PC-3 (cell line): ENCODE results near the gene LMTK3. TPM values are rescaled to one million over a fixed set of nuclear protein-coding genes. Genes with fewer than 3 reads are reported as not detected.

Source experiments
- ATAC-seq: fragments of 200-7000 bp; cut with Tn5 transposase; 2 replicates; pipeline ENCODE4 v1.9.1; 2020; ENCODE audit warnings: mild to moderate bottlenecking, moderate library complexity
- BruUV-seq: library from RNA; stranded (reverse); fragments of 400-500 nt; replicated peaks from 2 replicates; lab custom pipeline; 2021; lab: Mats Ljungman, UMichigan
- CTCF ChIA-PET: fragments of 300-600 bp; sonication (Branson Sonifier 250); formaldehyde crosslinking; loops from one replicate; lab custom pipeline; 2022; ENCODE audit warnings: antibody characterized with exemption; lab: Charles Lee
- POLR2A ChIA-PET: fragments of 300-600 bp; sonication (Branson Sonifier 250); formaldehyde crosslinking; loops from one replicate; lab custom pipeline; 2022; ENCODE audit warnings: antibody characterized with exemption; ENCODE audit not compliant: unreplicated experiment; lab: Charles Lee
- DNase-seq: peaks from one replicate; pipeline ENCODE4 v3.0.0-alpha.2; 2015
- H2AFZ ChIP-seq: fragments of 300-600 bp; sonication (generic); 2 replicates; pipeline ENCODE4 v1.6.0; 2016; ENCODE audit warnings: antibody characterized with exemption, low read length
- H3F3A ChIP-seq: fragments of 300-600 bp; sonication (generic); one replicate; pipeline ENCODE4 v1.6.0; 2017; ENCODE audit warnings: antibody characterized with exemption, low read length, control low read depth, mild to moderate bottlenecking; ENCODE audit not compliant: unreplicated experiment
- H3K27ac ChIP-seq: fragments of 300-600 bp; sonication (generic); 2 replicates; pipeline ENCODE4 v1.5.1; 2016; ENCODE audit warnings: mild to moderate bottlenecking, low read length
- H3K27me3 ChIP-seq: fragments of 300-600 bp; sonication (generic); 2 replicates; pipeline ENCODE4 v1.6.1; 2016; ENCODE audit warnings: low read length, mixed read lengths
- H3K36me3 ChIP-seq: fragments of 300-600 bp; sonication (generic); 2 replicates; pipeline ENCODE4 v1.6.1; 2016; ENCODE audit warnings: low read depth, mixed run types, low read length, mixed read lengths
- H3K4me1 ChIP-seq: fragments of 300-600 bp; sonication (generic); 2 replicates; pipeline ENCODE4 v1.5.1; 2016; ENCODE audit warnings: low read length; ENCODE audit not compliant: insufficient read depth
- H3K4me2 ChIP-seq: fragments of 300-600 bp; sonication (generic); 2 replicates; pipeline ENCODE4 v1.6.0; 2016; ENCODE audit warnings: low read length
- H3K4me3 ChIP-seq: fragments of 300-600 bp; sonication (generic); 2 replicates; pipeline ENCODE4 v1.5.1; 2016; ENCODE audit warnings: mild to moderate bottlenecking, low read length, mixed read lengths
- H3K79me2 ChIP-seq: fragments of 300-600 bp; sonication (generic); 2 replicates; pipeline ENCODE4 v1.6.1; 2017; ENCODE audit warnings: low read length, mixed read lengths
- H3K9ac ChIP-seq: fragments of 300-600 bp; sonication (generic); 2 replicates; pipeline ENCODE4 v1.6.0; 2016; ENCODE audit warnings: mild to moderate bottlenecking, low read length
- H3K9me2 ChIP-seq: fragments of 300-600 bp; sonication (generic); replicated peaks from 2 replicates; pipeline ENCODE4 v1.6.1; 2016; ENCODE audit warnings: mixed run types, low read length, mixed read lengths
- H3K9me3 ChIP-seq: fragments of 300-600 bp; sonication (generic); 2 replicates; pipeline ENCODE4 v1.6.1; 2016; ENCODE audit warnings: low read length, mixed read lengths
- H4K20me1 ChIP-seq: fragments of 300-600 bp; sonication (generic); 2 replicates; pipeline ENCODE4 v1.6.1; 2016; ENCODE audit warnings: low read length, mixed read lengths
- EZH2 ChIP-seq: fragments of 300-600 bp; sonication (generic); IDR thresholded peaks from one replicate; pipeline ENCODE4 v1.6.1; 2017; ENCODE audit warnings: antibody characterized with exemption, mild to moderate bottlenecking, low read length; ENCODE audit not compliant: unreplicated experiment
- EZH2phosphoT487 ChIP-seq: fragments of 300-600 bp; sonication (generic); IDR thresholded peaks from 2 replicates; pipeline ENCODE4 v1.6.1; 2018; ENCODE audit warnings: mild to moderate bottlenecking, antibody characterized with exemption, low read length, borderline replicate concordance
- intact Hi-C: fragments of 100-400 bp; cut with micrococcal nuclease; formaldehyde crosslinking; loops from 2 replicates; pipeline ENCODE4 v1.9.0; 2023
- total RNA-seq: library from RNA; depleted of rRNA; stranded (reverse); fragments of >200 nt; gene quantifications from 2 replicates; pipeline ENCODE4 v1.2.3, GENCODE V29; 2014
- TF ChIP-seq, protein P1 (sequence below): fragments of 300-600 bp; sonication (generic); conservative IDR thresholded peaks from 2 replicates; pipeline ENCODE4 v1.5.1; 2017; ENCODE audit warnings: antibody characterized with exemption, low read depth, mild to moderate bottlenecking, low read length

Gene LMTK3
- total RNA-seq, 1 experiment from 2014 or later: 4.8 TPM

GRCh38 chr19:48551437-48552302 is 40.0 kb upstream of the LMTK3 start, which contains the start of gene SULT2B1:
TSS of gene SULT2B1 (plus strand) at chr19:48552172. CDS start at chr19:48552253, 81 bp downstream.
- intact Hi-C loops: no loop called here
- BruUV-seq: no TSS peak
- no peaks in the 10 kb centered on the region for H3K9me3 ChIP-seq
- H3K9ac ChIP-seq: no peak within 1 kb of the TSS
- DNase-seq (peak; percentile 59), ATAC-seq (peak; percentile 62)
- H3F3A ChIP-seq: no peaks in the 10 kb centered on the region
- H3K4me1 ChIP-seq: peaks cover 32% of the 10 kb centered on the region
- H4K20me1 ChIP-seq: no peaks in the 10 kb centered on the region
- peak within 1 kb of the TSS; percentile 42; the same call in 1 of the 2 replicates for H3K4me3 ChIP-seq
- H2AFZ ChIP-seq: no peak within 1 kb of the TSS
- H3K27me3 ChIP-seq: no peaks in the 10 kb centered on the region
- H3K36me3 ChIP-seq: no peaks in the 10 kb centered on the region
- no peaks in the 10 kb centered on the region for H3K9me2 ChIP-seq
- POLR2A ChIA-PET: no interaction called here
- CTCF ChIA-PET: no interaction called here
- 0 out of 2 replicates have a peak within 1 kb of the TSS, but pooled peaks have one; percentile 4 for H3K27ac ChIP-seq
- TF ChIP-seq EZH2 (no peak), EZH2phosphoT487 (no peak)
- TF ChIP-seq, protein P1, sequence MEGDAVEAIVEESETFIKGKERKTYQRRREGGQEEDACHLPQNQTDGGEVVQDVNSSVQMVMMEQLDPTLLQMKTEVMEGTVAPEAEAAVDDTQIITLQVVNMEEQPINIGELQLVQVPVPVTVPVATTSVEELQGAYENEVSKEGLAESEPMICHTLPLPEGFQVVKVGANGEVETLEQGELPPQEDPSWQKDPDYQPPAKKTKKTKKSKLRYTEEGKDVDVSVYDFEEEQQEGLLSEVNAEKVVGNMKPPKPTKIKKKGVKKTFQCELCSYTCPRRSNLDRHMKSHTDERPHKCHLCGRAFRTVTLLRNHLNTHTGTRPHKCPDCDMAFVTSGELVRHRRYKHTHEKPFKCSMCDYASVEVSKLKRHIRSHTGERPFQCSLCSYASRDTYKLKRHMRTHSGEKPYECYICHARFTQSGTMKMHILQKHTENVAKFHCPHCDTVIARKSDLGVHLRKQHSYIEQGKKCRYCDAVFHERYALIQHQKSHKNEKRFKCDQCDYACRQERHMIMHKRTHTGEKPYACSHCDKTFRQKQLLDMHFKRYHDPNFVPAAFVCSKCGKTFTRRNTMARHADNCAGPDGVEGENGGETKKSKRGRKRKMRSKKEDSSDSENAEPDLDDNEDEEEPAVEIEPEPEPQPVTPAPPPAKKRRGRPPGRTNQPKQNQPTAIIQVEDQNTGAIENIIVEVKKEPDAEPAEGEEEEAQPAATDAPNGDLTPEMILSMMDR: no peak
- H3K79me2 ChIP-seq: no peaks in the 10 kb centered on the region
- peak within 1 kb of the TSS; percentile 57 for H3K4me2 ChIP-seq

DNA sequence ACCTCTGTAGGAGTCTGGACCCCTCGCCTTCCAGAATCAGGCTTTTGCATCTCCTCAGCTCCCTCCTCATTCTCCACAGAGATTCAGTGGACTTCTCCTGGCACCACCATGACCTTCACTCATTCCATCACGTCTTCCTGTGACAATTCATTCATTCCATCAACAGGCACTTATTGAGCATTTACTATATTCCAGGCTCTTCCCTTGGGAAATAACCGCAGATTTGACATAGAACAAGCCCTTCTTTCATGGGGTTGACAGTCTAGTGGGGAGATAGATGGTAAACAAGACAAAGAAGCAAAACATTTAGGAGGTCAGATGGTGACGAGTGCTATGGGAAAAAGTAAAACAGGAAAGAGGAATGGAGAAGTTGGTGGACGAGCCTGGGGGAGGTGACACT is 37.7 kb upstream of the LMTK3 start:
- BruUV-seq: no TSS peak
- Histone ChIP-seq H3K79me2 (no peaks in the 10 kb centered on the region), H3K4me3 (no peak overlapping the region), H3F3A (no peaks in the 10 kb centered on the region), H4K20me1 (no peaks in the 10 kb centered on the region), H3K27ac (no peak overlapping the region), H3K4me1 (peaks cover 23% of the 10 kb centered on the region), H3K4me2 (no peak overlapping the region), H3K9me3 (no peaks in the 10 kb centered on the region), H3K9ac (no peak overlapping the region), H2AFZ (no peak overlapping the region), H3K9me2 (no peaks in the 10 kb centered on the region), H3K36me3 (no peaks in the 10 kb centered on the region), H3K27me3 (no peaks in the 10 kb centered on the region)
- no peak for DNase-seq
- TF ChIP-seq, protein P1: no peak
- TF ChIP-seq EZH2 (no peak), EZH2phosphoT487 (no peak)
- ChIA-PET CTCF (no interaction called here), POLR2A (no interaction called here)
- intact Hi-C loops: no loop called here
- no peak for ATAC-seq
